GM19395 (cell line): ENCODE data around the gene PDHX.

Source experiments
- ATAC-seq: cut with Tn5 transposase; IDR thresholded peaks from one replicate; pipeline ENCODE4 v1.9.1; 2021; ENCODE audit warnings: mild to moderate bottlenecking, moderate library complexity; ENCODE audit not compliant: unreplicated experiment

The PDHX gene

GRCh38 chr11:34948696-34949095 is 32.3 kb downstream of the PDHX start:
- ATAC-seq, result no peak

DNA sequence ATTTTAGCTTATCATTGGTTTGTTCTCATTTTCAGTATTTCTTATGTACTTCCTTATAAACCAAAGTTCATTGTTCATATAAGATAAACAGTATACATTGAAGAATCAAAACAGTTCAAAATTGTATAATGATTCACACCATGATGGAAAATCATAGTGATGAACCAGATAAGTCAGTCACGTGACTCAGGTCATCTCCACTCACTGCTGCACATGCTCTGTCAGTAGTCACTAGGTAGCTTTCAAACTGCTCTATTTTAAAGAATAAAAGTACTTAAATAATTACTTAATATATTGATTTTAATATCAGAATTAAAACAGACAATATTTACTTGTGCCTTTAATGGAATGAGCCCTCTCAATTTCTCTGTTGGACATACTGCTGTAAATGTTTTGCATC is 37.5 kb downstream of the PDHX start:
- no peak for ATAC-seq

GRCh38 chr11:34957206-34957605 is 40.8 kb downstream of the PDHX start:
- ATAC-seq, result no peak

- no peak for ATAC-seq
Observed at GRCh38 chr11:34957606-34958005, 41.2 kb downstream of the PDHX start.

- ATAC-seq, result no peak
Observed at GRCh38 chr11:34959770-34960169, 43.4 kb downstream of the PDHX start.

- no peak for ATAC-seq
Observed at GRCh38 chr11:34960277-34960676, 43.9 kb downstream of the PDHX start.

GRCh38 chr11:34962034-34962433 is 45.6 kb downstream of the PDHX start:
- ATAC-seq, result no peak

DNA sequence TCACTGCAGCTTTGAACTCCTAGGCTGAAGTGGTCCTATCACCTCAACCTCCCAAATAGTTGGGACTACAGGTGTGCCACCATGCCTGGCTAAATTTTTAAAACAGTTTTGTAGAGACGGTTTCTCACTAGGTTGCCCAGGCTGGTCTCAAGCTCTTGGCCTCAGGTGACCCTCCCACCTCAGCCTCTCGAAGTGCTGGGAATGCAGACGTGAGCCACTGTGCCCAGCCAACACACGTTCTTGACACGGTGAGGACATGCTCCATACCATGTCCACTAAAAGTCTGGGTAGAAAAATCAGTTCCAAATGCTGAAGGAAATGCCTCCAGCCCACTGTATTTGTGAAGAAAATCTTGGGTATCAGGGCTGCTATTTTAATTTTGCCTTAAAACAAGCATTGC is 46.9 kb downstream of the PDHX start:
- no peak for ATAC-seq

GRCh38 chr11:34964610-34965331 is 48.4 kb downstream of the PDHX start:
- no peak for ATAC-seq

DNA sequence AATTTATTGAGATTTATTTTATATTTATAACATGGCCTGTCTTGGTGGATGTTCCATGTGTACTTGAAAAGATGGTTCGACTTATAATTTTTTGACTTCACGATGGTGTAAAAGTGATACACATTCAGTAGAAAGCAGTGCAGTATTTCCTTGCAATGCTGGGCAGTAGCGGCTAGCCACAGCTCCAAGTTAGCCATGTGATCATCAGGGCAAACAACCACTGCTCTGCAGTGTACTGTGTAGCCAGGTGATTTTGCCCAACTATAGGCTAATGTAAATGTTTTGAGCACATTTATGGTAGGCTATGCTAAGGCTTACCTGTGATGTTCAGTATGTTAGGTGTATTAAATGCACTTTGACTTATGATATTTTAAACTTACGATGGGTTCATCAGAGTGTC is 52.4 kb downstream of the PDHX start:
- ATAC-seq, result no peak

DNA sequence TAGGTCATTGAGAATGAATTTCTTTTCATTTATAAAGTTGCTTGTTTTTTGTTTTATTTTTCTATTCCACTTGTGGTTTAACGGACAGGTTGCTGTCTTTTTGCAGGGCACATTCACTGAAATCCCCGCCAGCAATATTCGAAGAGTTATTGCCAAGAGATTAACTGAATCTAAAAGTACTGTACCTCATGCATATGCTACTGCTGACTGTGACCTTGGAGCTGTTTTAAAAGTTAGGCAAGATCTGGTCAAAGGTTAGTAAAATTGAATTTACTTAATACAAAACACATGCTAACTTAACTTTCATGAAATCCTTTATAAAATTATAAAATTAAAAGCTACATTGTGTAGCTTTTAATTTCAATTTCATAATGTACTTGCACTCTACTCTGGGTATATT is 53.6 kb downstream of the PDHX start:
- no peak for ATAC-seq

DNA sequence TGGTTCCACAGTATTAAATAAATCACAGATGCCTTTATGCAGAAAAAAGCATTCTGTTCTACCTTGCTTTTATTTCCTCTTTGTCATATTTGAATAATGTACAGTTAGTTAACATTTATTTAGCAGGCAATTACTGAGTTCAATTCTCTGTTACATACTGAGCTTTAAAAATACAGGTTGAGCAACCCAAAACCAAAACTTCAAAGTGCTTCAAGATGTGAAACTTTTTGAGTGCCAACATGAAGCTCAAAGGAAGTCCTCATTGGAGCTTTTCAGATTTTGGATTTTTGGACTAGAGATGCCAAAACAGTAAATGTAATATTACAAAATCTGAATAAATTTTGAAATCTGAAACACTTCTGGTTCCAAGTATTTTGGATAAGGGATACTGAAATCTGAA is 54.1 kb downstream of the PDHX start:
- no peak for ATAC-seq

DNA sequence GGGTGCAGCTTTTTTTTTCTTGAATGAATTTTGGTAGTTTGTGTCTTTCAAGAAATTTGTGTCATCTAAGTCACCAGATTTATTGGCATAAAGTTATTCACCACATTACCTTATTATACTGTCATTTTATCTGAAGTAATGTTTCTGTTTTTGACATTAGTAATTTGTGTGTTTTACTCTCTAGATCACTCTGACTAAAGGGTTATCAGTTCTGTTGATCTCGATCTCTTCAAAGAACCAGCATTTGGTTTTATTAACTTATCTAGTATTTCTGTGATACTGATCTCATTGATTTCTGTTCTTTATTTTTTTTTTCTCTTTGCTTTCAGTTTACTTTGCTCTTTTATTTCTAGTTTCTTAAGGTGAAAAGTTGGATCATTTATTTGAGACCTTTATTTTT is 55.5 kb downstream of the PDHX start:
- no peak for ATAC-seq

- ATAC-seq, result no peak
Observed at GRCh38 chr11:34972366-34972765, 55.9 kb downstream of the PDHX start.

DNA sequence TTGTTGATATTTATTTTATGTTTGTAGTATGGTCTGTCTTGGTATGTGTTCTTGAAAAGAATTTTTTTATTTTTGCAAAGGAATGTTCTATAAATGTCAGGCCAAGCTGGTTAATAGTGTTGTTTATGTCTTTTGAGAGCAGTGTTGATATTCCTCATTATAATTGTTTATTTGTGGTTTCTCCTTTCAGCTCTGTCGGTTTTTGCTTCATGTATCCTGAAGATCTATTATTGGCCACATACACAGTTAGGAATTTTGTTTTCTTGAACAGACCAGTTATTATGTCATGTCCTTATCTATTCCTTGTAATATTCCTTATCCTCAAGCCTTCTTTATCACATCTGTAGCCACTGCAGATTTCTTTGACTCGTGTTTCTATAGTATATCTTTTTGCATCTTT is 56.5 kb downstream of the PDHX start:
- ATAC-seq, result no peak

DNA sequence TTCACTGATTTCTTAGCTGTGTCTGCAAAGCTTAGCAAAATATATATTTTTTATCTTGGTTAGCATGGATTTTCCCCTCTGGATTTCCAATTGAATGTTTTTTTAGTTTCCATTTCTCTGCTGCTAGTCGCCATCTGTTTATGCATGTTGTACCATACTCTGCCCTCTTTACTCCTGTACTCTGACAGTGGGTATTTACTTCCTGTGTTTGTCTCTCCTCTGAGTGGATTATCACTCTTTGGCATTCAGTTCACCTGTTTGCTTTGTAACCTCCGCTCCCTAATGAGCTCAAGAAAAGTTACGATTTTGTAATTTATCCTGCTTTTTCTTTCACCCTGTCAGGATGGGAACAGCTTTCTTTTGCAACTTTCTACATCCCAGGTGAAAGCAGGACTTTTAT is 59.1 kb downstream of the PDHX start:
- no peak for ATAC-seq

GRCh38 chr11:34976496-34977088 is 60.2 kb downstream of the PDHX start:
- no peak for ATAC-seq

- no peak for ATAC-seq
Observed at GRCh38 chr11:34977089-34977912, 60.9 kb downstream of the PDHX start.

DNA sequence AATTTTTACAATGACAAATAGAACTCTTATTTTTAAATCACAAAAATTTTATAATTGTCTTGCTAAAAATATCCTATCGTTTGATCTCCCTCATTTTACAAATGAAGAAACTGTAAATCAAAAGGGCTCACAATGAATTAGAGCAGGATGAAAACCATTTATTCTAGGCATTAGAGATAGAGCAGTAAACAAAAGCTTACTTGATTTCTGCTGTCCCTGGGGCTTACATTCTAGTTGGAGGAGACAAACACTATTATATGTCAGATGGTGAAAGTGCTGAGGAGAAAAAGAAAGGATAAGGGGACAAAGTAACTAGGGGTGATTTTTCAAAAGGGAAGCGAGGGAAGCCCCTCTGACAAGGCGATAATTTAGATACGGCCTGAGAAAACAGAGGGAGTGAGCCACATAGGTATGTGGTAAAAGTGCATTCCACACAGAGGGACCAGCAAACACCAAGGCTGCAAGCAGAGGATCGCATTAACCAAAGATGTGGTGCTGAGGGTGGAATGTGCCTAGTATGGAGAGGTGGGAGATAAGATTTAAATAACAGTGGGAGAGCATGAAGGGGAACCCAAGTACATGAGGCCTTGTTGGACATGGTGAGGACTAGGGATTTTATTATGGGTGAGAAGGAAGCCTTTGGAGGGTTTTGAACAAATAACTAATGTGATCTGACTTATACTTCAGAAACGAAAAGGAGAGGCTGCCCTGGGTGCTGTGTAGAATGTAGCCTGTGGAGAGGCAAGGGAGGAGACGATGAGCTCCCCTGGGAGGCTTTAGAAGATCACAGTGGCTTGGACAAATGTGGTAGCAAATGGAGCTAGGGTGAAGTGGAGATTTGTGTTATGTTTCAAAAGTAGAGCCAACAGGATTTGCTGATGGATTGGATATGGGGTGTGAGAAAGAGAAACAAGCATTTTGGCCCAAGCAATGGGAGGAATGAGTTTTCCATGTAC is 62.1 kb downstream of the PDHX start:
- no peak for ATAC-seq

DNA sequence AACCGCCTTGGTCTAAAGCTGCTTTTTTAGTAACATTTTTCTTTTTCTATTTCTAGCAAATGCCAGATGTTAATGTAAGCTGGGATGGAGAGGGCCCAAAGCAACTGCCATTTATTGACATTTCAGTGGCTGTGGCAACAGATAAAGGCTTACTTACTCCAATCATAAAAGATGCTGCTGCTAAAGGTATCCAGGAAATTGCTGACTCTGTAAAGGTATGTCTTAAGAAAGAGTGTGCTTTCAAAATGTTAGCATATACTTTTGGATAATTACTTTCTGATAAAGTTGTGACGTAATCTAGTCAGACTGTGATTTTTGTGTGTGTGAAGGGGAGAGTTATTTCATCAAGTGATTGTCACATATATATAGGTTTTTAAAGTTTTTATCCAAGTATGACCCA is 68.1 kb downstream of the PDHX start:
- no peak for ATAC-seq
